ENCODE data around the gene MAPKAPK2. TPM values are rescaled to one million over a fixed set of nuclear protein-coding genes. Genes with fewer than 3 reads are reported as not detected.

The MAPKAPK2 gene
- polyA plus RNA-seq, 1 of the 3 experiments (the other 2 are of a cell fraction), result 46.8 TPM

GRCh38 chr1:206635080-206635977 lies 49.4 kb upstream of the MAPKAPK2 start, which contains the start of gene DYRK3 (continued):
- TF ChIP-seq, protein P1, sequence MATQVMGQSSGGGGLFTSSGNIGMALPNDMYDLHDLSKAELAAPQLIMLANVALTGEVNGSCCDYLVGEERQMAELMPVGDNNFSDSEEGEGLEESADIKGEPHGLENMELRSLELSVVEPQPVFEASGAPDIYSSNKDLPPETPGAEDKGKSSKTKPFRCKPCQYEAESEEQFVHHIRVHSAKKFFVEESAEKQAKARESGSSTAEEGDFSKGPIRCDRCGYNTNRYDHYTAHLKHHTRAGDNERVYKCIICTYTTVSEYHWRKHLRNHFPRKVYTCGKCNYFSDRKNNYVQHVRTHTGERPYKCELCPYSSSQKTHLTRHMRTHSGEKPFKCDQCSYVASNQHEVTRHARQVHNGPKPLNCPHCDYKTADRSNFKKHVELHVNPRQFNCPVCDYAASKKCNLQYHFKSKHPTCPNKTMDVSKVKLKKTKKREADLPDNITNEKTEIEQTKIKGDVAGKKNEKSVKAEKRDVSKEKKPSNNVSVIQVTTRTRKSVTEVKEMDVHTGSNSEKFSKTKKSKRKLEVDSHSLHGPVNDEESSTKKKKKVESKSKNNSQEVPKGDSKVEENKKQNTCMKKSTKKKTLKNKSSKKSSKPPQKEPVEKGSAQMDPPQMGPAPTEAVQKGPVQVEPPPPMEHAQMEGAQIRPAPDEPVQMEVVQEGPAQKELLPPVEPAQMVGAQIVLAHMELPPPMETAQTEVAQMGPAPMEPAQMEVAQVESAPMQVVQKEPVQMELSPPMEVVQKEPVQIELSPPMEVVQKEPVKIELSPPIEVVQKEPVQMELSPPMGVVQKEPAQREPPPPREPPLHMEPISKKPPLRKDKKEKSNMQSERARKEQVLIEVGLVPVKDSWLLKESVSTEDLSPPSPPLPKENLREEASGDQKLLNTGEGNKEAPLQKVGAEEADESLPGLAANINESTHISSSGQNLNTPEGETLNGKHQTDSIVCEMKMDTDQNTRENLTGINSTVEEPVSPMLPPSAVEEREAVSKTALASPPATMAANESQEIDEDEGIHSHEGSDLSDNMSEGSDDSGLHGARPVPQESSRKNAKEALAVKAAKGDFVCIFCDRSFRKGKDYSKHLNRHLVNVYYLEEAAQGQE (IDR thresholded peaks at IDR 0.05; ENCODE audit: low read depth, low read length), result peak; percentile 51; the same call in 1 of the 2 replicates
- peak; percentile 88 for TF ChIP-seq POLR2AphosphoS5 (IDR thresholded peaks at IDR 0.05; ENCODE audit: low read depth, low read length)
- no peak for TF ChIP-seq RAD21 (IDR thresholded peaks at IDR 0.05; ENCODE audit: low read length)
- TF ChIP-seq, protein P2, sequence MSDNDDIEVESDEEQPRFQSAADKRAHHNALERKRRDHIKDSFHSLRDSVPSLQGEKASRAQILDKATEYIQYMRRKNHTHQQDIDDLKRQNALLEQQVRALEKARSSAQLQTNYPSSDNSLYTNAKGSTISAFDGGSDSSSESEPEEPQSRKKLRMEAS (IDR thresholded peaks at IDR 0.05; ENCODE audit: low read depth), result peak; percentile 96
- 0 out of 2 replicates have a peak, but pooled peaks have one; percentile 40 for TF ChIP-seq TEAD4 (IDR thresholded peaks at IDR 0.05; ENCODE audit: borderline replicate concordance, insufficient read depth)
- TF ChIP-seq MXI1 (IDR thresholded peaks at IDR 0.05; ENCODE audit: low read depth, low read length), result peak; percentile 88
- TF ChIP-seq JUND (IDR thresholded peaks at IDR 0.05), result no peak
- no peak; a peak in 1 of 4 replicates for TF ChIP-seq EP300 (IDR thresholded peaks at IDR 0.05; ENCODE audit: borderline replicate concordance in 1 of 2, low read depth in 1 of 2, low read length in 1 of 2)
- TF ChIP-seq RFX5 (IDR thresholded peaks at IDR 0.05; ENCODE audit: low read length), result no peak
- no peak for TF ChIP-seq ELF1 (IDR thresholded peaks at IDR 0.05)
- TF ChIP-seq EZH2phosphoT487 (IDR thresholded peaks at IDR 0.05; ENCODE audit: borderline replicate concordance, low read depth), result no peak
- no peak for TF ChIP-seq GATA2 (CRISPR knock-in tag; IDR thresholded peaks at IDR 0.05)
- TF ChIP-seq, protein P3, sequence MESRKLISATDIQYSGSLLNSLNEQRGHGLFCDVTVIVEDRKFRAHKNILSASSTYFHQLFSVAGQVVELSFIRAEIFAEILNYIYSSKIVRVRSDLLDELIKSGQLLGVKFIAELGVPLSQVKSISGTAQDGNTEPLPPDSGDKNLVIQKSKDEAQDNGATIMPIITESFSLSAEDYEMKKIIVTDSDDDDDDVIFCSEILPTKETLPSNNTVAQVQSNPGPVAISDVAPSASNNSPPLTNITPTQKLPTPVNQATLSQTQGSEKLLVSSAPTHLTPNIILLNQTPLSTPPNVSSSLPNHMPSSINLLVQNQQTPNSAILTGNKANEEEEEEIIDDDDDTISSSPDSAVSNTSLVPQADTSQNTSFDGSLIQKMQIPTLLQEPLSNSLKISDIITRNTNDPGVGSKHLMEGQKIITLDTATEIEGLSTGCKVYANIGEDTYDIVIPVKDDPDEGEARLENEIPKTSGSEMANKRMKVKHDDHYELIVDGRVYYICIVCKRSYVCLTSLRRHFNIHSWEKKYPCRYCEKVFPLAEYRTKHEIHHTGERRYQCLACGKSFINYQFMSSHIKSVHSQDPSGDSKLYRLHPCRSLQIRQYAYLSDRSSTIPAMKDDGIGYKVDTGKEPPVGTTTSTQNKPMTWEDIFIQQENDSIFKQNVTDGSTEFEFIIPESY (IDR thresholded peaks at IDR 0.05; ENCODE audit: borderline replicate concordance, low read depth), result no peak
- TF ChIP-seq, protein P4, sequence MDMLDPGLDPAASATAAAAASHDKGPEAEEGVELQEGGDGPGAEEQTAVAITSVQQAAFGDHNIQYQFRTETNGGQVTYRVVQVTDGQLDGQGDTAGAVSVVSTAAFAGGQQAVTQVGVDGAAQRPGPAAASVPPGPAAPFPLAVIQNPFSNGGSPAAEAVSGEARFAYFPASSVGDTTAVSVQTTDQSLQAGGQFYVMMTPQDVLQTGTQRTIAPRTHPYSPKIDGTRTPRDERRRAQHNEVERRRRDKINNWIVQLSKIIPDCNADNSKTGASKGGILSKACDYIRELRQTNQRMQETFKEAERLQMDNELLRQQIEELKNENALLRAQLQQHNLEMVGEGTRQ (IDR thresholded peaks at IDR 0.05; ENCODE audit: borderline replicate concordance, low read depth, low read length), result no peak
- TF ChIP-seq RCOR1 (IDR thresholded peaks at IDR 0.05; ENCODE audit: low read length), result no peak
- no peak for TF ChIP-seq MEF2A (IDR thresholded peaks at IDR 0.05; ENCODE audit: borderline replicate concordance, low read depth)
- no peak for TF ChIP-seq FOXJ3 (CRISPR knock-in tag; IDR thresholded peaks at IDR 0.05)
- TF ChIP-seq CHD2 (IDR thresholded peaks at IDR 0.05; ENCODE audit: low read length, partially characterized antibody), result no peak
- no peak for TF ChIP-seq USF1 (IDR thresholded peaks at IDR 0.05; ENCODE audit: borderline replicate concordance, low read depth)

Measured in SK-N-SH (cell line).